HG03175 (cell line): ENCODE measurements around the gene PPP4R2.
"Not testable (repeated sequence)": the region's sequence is repeated elsewhere in the genome, so short reads cannot be mapped to it uniquely, and the experiment has no call there.

Experiments
- ATAC-seq: cut with Tn5 transposase; IDR thresholded peaks from one replicate; pipeline ENCODE4 v1.9.1; 2021; ENCODE audit warnings: mild to moderate bottlenecking, moderate library complexity; ENCODE audit not compliant: unreplicated experiment

Gene PPP4R2

DNA sequence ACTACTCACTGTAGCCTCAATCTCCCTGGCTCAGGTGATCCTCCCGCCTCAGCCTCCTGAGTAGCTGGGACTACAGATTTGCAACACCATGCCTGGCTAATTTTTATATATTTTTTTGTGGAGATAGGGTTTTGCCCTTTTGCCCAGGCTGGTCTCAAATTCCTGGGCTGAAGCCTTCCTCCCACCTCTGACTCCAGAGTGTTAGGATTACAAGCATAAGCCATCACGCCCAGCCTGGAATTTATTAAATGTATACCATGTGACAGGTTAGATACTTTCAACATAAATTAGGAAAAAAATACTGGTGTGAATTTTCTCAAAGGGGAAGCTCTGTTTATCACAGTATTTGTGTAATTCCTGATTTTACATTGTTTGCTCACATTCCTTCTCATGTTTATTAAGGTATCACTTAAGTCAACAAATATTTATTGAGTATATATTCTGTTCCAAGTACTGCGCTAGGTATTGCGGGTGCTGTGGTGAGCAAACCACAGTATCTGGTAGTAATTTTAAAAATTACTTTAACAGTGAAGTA, 24.8 kb downstream of the PPP4R2 start:
- ATAC-seq, result no peak

DNA sequence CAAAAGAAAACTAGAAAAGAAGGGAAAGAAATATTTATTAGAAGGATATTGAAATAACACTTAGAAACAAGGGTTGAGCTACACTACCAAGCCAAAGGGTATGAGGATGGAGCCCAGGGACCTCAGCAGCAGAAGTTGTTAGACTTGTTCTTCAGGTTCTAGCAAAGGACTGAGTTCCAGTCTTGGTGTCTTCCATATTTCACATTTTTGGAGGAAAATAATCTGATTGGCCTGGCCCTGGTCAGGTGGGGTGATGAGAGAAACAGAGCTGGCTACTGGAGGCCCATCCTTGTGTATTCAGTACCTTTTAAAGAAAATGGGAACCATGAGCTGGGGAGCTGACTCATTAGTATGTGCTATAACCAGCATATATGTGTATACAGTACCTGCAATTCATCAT, 28.2 kb downstream of the PPP4R2 start:
- ATAC-seq, result no peak

DNA sequence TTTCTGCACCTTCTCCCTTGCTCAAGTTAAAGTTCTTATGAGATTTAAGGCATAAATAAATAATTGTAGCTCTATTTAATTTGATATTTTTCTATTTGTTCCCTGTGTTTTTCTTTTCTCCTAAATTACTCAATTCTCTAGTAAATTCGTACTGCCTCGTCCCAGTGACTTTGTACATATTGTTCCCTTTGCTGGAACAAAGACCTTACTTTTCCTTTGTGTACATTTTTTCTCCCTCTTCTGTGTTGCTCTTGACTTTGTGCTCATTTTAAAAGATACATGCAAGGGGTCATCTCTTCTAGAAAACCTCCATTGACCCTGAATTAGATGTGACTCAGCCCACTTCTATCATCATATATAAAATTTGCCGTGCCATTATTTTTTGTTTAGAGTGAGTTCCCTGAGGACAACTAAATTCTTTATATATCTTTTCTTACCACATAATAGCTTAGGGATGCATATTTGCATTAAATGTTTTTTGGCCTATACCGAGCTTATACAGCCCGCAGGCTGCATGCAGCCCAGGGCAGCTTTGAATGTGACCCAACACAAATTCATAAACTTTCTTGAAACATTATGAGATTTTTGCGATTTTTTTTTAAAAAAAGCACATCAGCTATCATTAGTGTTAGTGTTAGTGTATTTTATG, 29.6 kb downstream of the PPP4R2 start:
- no peak for ATAC-seq

DNA sequence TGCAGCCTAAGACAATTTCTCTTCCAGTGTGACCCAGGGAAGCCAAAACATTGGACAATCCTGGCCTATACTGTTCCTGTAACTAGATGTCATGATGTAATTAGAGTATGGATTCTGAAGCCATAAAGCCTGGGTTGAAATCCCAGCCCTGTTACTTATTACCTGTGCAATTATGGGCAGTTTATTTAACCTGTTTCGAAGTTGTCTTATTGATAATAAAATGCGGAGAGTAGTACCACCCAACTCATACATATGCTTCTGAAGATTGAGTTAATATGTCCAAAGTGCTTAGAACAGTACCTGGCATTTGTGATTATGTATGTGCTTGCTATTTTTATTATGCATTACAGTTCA, 30.1 kb downstream of the PPP4R2 start:
- ATAC-seq, result no peak

DNA sequence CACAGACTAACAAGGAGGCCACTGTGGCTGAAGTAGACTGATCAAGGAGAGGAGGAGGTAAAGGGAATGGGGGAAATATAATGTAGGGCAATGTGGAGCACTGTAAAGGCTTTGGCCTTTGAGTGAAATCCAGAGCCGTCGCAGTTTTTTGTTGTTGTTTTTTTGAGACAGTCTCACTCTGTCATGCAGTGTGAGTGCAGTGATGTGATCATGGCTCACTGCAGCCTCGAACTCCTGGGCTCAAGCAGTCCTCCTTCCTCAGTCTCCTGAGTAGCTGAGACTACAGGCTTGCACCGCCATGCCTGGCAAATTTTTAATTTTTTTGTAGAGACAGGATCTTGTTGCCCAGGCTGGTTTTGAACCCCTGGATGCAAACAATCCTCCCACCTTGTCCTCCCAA, 32.2 kb downstream of the PPP4R2 start:
- ATAC-seq, result no peak

DNA sequence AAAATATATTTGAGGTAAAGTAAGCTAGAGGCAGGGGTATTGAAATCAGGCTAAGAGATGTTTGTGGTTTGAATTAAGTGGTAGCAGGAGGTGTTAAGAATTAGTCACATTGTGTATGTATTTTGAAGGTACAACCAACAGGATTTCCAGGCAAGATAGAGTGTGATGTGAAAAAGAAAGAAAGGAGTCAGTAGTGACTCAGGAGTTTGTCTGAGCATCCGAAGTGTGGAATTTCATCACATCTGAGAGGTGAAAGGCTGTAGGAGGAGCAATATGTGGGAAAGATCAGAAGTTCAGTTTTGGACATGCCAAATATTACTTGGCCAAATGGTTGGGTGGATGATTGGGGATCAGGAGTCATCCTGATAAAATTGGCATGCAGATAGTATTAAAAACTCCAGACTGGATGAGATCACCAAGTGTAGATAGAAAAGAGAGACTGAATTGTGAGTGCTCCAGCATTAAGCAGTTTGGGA, 32.7 kb downstream of the PPP4R2 start:
- ATAC-seq, result no peak

DNA sequence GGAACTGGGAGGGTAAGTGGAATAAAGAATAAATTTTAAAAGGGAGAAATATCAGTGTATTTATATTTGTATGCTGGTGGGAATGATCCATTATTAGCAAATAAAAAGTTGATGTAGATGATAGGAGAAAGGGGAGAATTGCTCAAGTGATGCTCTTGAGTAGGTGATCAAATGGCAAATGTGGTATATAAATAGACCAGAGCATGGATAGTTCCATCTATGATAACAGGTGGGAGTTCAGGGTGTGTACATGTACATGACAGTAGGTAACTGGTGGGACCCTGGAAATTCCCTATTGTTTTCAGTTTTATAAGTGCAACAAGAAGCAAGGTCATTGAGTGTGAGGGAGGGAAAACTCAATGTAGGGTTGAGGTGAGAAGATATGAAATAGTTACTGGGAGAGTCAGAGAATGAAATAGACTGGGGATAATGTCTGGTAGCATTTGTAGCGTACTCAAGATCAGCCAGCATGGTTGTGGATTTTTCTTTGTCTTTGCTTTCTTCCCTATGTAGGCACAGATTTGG, 33.5 kb downstream of the PPP4R2 start:
- no peak for ATAC-seq

DNA sequence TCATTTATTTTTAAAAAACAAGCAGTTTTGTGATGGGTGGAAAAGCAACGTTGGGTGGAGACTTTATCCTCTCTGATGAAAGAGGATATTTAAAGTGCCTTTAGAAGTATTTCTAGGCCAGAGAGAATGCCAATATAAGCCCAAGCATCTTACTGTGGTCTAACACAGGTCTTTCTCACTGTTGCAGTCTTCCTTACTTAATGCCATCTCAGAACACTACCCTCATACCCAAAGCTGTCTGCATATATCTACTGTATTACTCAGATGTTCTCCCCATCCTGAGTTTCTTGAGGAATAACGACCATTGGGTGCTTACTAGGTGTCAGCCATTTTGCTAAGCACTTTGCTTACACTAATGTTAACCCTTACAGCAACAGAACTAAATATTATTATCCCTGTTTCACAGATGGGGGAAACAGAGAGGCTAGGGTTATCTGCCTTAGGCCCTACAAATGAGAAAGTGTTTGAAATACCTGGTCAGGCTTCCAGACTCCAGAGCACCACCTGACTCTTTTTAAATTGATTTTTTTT, 35.0 kb downstream of the PPP4R2 start:
- ATAC-seq, result no peak

DNA sequence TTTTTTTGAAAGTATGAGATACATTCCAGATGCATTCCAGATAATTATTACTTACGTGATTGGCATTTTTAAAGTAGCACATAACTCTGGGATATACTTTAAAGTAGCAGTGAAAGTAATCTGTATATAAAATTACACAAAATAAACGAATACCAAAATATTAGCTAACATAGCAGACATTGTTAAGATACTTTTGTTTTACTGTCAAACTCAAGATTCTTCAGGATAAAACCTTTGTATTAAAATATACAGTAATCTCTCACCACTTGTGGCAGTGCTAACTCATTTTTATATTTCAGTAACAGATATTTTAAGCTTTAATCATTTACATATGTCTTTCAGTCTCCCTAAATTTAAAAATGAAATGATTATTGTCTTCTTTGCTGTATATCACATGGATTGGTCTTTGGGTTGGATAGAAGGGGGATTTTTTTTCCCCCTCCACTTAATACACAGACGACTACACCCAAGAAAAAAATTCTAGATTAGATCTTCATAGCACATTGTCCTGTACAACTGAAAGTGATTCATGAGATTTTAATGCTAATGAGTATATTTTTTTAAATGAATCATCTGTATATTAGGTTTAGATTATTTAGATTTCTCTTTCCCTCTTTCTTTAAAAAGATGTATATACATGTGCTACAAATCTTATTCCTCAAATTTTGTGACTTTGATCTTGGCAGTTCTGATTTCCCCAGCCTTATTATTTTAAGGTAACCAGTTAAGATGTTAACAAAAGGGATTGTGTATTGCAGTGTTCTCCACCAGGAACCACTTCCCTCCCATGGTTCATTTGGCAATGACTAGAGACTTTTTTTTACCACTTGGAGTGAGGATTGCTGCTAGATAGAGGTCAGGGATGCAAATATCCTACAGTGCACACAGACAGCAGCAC, 40.3 kb downstream of the PPP4R2 start:
- no peak for ATAC-seq

DNA sequence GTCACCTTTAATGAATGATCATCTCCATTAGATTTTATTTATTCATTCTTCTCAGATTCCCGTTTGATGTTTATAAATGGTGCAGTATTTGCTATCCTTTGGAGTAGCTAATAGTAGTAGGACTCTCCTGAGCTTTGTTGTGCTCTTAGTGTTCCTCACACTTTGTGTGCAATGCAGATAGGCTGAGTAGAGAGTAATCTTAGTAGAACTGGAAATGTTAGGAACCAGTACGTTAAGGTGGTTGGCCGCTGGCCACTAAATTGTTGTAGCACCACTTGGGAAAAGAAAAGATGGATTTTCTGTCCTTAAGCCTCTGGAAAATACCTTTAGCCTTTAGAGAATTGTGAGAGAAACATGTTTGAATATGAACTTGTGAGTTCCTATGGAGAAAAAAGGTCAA, 44.9 kb downstream of the PPP4R2 start:
- no peak for ATAC-seq

DNA sequence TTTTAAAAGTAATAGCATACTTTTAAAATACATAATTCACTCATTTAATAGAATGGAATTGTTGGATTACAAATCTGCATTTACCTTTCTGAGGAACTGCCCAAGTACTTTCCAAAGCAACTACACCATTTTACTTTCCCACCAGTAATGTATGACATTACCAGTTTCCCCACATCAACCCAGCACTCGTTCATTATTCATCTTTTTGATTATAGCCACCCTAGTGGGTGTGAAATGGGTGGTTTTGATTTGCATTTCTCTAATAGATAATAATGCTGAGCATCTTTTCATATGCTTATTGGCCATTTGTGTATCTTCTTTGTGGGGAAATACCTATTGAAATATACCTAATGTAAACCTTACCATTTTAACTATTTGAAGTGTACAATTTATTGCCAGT, 46.8 kb downstream of the PPP4R2 start:
- ATAC-seq, result no peak

DNA sequence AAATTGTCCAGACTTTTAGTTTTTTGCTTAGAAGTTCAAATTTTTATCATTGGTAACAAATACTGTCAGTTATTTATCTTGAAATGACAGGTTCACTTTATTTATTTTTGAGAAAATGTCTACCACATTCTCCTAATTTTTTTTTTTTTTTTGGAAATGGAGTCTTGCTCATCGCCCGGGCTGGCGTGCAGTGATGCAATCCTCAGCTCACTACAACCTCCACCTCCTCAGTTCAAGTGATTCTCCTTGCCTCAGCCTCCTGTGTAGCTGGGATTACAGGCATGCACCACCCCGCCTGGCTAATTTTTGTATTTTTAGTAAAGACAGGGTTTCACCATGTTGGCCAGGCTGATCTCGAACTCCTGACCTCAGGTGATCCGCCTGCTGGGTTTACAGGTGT, 48.8 kb downstream of the PPP4R2 start:
- no peak for ATAC-seq

DNA sequence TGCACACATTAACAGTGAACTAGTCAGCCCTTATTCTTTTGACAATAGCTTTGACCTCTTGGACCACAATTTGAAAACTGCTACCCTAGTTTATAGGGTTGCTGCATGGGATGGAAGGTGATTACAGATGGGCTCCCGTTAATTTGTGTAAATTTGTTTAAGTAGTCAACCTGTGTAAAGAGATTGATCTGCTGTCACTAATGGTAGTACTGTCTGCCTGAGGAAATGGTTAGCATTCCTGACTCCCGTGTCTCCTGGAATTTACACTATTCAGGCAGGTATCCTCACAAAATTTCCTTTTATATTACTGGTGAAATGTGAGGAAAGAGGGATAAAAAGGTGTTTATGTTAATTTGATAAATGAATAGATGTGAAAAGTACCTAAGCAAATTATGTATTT, 49.6 kb downstream of the PPP4R2 start:
- no peak for ATAC-seq

DNA sequence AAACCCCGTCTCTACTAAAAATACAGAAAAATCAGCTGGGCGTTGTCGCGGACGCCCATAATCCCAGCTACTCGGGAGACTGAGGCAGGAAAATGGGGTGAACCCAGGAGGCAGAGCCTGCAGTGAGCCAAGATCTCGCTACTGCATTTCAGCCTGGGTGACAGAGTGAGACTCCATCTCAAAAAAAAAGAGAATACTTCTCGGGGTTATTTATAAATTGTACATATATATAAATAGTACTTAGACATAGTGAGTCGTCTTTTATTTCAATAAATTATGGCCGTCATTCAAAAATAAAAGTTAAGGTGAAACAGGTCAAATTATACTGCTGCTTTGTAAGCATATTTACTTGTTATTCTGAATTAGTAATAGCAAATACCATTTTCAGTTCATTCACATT, 52.7 kb downstream of the PPP4R2 start:
- no peak for ATAC-seq

DNA sequence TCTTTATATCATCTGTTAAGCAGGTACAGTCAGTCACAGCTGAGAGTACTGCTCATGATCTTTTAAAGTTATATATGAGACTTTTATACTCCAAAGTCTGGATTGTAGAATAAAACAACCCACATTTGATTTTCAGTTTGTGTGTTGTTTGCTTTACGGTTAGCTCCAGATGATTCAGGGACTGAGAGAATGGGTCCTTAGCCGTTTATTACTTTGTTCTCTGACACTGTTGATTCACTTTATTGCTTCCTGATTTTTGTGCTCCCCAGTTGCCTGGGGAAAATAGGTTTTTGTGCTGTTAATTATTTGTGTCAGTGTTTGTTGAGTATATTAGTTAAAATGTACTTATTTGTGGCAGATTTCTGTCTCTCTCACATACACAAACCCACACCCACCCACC, 56.2 kb downstream of the PPP4R2 start:
- ATAC-seq, result no peak

DNA sequence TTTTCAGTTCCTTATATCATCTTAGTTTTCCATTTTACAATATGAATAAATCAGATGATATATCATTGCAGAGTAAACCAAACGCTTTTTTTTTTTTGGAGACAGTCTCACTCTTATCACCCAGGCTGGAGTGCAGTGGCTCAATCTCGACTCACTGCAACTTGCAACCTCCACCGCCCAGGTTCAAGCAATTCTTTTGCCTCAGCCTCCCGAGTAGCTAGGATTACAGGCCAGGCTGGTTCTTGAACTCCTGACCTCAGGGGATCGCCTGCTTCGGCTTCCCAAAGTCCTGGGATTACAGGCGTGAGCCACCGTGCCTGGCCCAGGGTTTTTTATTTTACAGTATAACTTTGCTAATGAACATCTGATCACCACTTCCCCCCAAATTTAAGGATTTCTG, 59.0 kb downstream of the PPP4R2 start:
- no peak for ATAC-seq

DNA sequence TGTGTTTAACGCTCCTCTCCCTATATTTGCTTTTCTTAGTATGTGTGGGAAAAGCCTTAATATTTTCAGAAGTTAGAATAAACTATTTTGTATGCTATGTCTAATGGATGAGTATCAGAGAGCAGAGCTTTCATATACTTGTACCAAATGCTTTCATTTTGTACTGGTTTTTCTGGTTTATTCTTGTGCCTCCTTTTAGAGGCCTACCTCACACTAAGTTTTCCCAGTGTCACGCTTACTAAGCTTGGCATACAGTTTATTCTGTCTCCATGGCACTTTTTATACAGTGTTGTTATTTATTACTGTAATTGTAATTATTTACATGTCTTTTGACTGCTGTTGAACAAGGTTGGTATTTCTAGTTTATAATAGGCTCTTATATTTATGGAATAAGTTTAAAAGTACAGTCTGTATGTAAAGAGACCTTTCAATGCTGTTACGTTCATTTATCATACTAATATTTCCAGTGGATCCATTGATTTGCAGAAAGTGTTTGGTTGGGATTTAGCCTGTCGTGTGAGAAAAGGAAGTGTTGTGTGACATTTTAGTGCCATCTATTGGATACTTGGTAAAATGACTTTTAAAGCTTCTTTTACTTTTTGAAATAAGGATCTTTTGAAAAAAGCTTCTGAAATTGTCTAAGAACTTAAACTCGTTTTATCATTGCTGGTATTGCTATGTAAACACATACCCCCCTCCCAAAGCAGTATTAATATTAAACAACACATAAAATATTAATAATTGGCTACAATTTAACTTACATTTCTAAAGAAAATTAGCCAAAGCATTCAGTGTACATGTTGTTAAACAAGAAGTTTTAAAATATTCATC, 59.6 kb downstream of the PPP4R2 start:
- no peak for ATAC-seq

DNA sequence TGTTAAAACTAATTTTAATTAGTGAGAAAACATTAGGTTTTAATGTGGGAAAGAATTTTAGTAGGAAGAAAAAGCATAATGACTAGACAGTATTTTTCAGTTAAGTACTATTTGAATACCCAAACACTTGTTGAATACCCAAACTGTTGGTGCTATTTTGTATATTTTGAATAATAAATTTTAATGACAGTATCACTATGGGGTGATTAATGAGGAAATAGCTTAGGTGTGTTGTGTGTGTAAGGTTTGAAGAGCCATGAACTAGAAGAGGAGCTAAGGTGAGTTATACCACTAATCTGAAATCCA, 60.2 kb downstream of the PPP4R2 start:
- no peak for ATAC-seq

DNA sequence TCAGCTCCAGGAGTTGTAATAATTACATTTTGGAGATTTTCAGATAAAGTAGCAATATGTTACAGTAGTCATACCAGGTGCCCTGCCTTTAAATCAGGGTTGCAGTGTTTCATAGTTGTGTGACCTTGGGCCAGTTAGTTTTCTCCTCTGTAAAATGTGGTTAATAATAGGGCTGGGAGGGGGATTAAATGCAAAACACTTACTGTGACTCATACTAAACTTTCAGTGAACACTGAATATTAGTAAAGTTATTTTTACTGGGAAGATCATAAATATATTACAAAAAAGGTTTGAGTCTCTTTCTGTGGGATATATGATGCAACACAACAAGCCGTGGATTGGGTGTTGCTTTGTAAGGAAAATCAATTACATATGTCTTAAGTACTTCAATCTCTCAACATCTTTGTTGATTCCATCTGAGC, 63.7 kb downstream of the PPP4R2 start:
- no peak for ATAC-seq

DNA sequence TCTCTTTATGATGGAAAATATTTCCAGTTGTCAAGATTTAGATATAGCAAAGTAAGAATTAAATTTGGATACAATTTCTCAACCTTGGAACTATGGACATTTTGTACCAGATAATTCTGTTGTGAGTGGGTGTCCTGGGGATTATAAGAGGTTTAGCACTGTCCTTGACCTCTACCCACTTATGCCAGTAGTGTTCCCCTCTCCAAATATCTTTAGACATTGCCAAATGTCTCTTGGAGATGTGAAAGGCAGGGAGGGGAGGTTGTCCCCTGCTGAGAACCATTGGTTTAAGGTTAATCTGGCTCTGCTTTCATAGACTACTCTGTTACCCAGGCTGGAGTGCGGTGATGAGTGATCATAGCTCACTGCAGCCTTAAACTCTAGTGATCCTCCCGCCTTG, 64.8 kb downstream of the PPP4R2 start, which contains the start of gene EBLN2:
TSS of gene EBLN2 (plus strand) at position 244 of the 400 bp plus-strand sequence. CDS start 423 bp downstream, outside the sequence.
- no peak for ATAC-seq

DNA sequence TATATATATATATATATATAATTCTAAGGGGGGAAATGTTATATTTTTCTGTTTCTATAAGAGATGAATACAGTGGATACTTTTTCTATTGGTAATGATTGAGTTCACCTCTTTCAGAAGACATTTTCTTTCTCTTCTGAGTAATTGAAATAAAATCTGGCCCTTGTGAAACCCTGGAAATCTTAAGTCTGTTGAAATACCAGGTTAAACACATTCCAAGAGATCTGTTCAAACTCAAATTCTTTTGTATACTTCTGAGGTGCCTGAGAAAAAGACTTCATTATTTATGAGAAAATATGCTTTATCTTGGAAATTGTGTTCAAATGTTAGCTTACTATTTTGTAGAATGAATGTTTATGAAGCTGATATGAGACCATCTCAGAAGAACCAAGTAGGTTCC, 69.6 kb downstream of the PPP4R2 start:
- not testable (repeated sequence) for ATAC-seq
